HTERT RPE-1 (cell line): ENCODE measurements around the gene NKX2-8.
"Not testable (repeated sequence)": the region's sequence is repeated elsewhere in the genome, so short reads cannot be mapped to it uniquely, and the experiment has no call there.

ENCODE experiments used
- in situ Hi-C: fragments of 300-500 bp; cut with MboI; formaldehyde crosslinking; loops from 4 replicates; pipeline ENCODE4 v1.14.3; 2020; ENCODE audit warnings: low sequenced_read_pairs

NKX2-8 gene

GRCh38 chr14:36580856-36581831, 1.3 kb downstream of the NKX2-8 start:
- in situ Hi-C loops: no loop called here

- in situ Hi-C loops: no loop called here
These were observed 2.1 kb downstream of the NKX2-8 start for GRCh38 chr14:36580141-36580855.

- in situ Hi-C loops: no loop called here
These were observed 2.8 kb downstream of the NKX2-8 start for GRCh38 chr14:36579573-36580140.

DNA sequence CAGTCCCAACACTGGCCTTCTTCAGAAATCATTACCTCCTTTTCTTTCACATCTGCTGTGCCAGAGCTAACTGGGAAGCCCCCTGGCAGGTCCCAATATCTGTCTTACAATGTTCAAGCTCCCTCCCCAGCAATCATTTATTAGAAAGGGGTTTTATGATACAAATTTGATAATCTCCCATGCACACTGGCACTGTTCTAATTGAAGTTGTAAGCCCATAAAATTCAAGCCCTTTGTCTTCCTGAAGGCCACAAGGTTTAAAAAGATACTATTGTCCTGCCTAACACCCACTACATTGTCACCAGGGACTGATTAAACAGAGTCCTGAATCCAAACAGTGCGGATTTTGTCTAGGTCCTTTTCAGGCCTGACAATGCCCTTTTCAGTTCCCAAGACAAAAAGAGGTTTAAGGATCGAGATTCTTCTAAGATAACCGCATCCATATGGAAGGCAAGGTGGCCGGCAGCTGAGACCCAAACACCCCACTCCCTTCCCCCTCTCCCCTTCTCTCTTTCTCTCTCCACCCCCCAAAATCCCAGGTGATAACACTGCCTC, 3.3 kb downstream of the NKX2-8 start:
- in situ Hi-C loops: no loop called here

GRCh38 chr14:36570065-36570464, 12.3 kb downstream of the NKX2-8 start:
- in situ Hi-C loops: no loop called here

DNA sequence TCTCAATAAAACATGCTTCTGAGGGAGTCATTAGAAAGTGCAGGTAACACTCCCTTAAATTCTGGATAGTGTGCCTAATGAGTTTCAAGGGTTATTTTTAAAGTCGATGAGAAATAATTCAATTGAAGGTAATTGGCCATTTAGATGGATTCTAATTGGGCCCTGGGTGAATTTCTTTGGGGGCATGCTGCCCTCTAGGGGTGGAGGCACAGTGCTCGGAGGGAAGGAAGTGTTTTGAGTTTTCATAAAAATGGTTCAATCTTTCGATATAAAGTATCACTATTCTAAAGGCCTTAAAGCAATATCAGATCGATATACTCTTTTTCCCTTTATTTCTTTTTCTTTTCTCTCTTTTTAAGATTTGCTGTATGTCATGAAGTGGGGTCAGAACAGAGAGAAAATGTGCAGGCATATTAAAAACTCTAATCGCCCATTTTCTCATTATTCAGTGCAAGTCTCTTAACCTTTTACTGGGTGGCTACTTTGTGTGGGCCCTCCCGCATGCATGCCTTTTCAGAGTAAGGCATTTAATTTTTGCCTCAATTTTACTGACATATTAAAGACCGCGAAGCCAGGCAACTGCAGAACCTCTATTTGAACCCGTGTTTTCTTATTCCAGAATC, 25.5 kb downstream of the NKX2-8 start:
- in situ Hi-C loops: no loop called here

GRCh38 chr14:36555998-36556743, 26.2 kb downstream of the NKX2-8 start:
- in situ Hi-C loops: no loop called here

DNA sequence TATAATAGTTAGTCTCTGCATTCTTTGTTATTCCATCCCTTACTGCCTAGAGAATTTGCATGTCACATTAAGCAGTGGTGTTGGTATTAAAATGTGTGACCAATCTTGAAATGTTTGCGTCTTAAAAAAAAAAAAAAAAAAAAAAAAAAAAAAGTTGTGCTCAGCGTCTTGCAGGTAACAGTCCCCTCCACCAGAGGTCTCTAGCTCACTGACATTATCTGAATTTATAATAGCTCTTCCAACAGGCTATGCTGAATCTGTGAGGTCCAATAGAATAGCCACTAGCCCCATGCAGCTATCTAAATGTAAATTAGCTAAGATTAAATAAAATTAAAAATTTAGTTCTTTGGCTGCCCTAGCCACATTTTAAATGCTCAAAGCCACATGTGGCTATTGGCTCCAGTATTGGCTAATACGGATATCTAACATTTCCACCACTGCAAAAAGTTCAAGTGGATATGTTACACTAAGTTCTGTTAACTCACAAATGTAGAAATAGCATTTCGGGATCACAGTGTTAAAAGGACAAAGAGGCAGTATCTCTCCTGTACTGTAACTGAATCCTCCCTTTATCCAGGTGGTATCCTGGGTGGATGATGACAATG, 28.7 kb downstream of the NKX2-8 start:
- in situ Hi-C loops: no loop called here

DNA sequence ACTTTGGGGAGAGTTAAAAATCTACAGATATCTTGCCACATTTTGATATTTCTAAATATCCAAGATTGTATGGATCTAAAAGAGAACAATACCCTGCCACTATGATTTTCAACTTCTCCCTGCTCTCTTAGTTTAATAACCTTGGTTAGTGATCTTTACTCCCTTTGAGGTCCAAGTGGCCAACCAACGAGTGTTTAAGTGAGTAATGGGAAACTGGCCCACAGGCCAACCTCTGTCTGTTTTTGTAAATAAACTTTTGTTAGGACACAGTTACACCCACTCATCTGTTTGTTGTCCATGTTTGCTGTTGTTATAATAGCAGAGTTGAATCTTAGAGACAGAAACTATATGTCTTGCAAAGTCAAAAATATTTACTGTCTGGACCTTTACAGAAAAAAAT, 31.5 kb downstream of the NKX2-8 start:
- in situ Hi-C loops: no loop called here

GRCh38 chr14:36544280-36544679, 38.1 kb downstream of the NKX2-8 start:
- in situ Hi-C loops: not testable (repeated sequence)

GRCh38 chr14:36538051-36538450, 44.4 kb downstream of the NKX2-8 start:
- in situ Hi-C loops: no loop called here
